Measurements from ENCODE around the gene CTSL. TPM values are rescaled to one million over a fixed set of nuclear protein-coding genes. Genes with fewer than 3 reads are reported as not detected.

Gene CTSL
- total and polyA plus RNA-seq, 2 of the 13 experiments (the other 11 are each of a cell fraction or from before 2014, with no cell fraction given), result 78.1 to 113 TPM

GRCh38 chr9:87714819-87715218 lies 11.1 kb upstream of the CTSL start (continued):
- no peak for TF ChIP-seq POGK (CRISPR knock-in tag; conservative IDR thresholded peaks at IDR 0.05)

- H3K27ac ChIP-seq (ENCODE audit: extremely low read length, insufficient read depth, low read length), result no peak overlapping the region
- no peak overlapping the region for H2AFZ ChIP-seq (ENCODE audit: low read length)
- TF ChIP-seq ZMYM3 (CRISPR knock-in tag; IDR thresholded peaks at IDR 0.05) (no peak), SOX6 (IDR thresholded peaks at IDR 0.05) (no peak), SOX6 (CRISPR knock-in tag; IDR thresholded peaks at IDR 0.05) (no peak), GMEB2 (CRISPR knock-in tag; IDR thresholded peaks at IDR 0.05; ENCODE audit: low read depth) (no peak), JDP2 (CRISPR knock-in tag; IDR thresholded peaks at IDR 0.05; ENCODE audit: borderline replicate concordance) (no peak), ZNF576 (CRISPR knock-in tag; IDR thresholded peaks at IDR 0.05) (no peak), BCLAF1 (IDR thresholded peaks at IDR 0.05) (no peak), ZNF296 (CRISPR knock-in tag; conservative IDR thresholded peaks at IDR 0.05) (no peak), ZSCAN5A (CRISPR knock-in tag; IDR thresholded peaks at IDR 0.05; ENCODE audit: borderline replicate concordance) (no peak), SP140L (CRISPR knock-in tag; IDR thresholded peaks at IDR 0.05; ENCODE audit: borderline replicate concordance) (no peak), HMGA1 (CRISPR knock-in tag; conservative IDR thresholded peaks at IDR 0.05) (no peak)
- no peaks in the 10 kb centered on the region for H3K9me3 ChIP-seq (ENCODE audit: low read length)
- ATAC-seq, result no peak
- no TSS peak for BruUV-seq (replicated peaks)
- intact Hi-C loops (cut with micrococcal nuclease; ENCODE audit: unreplicated experiment), result no loop called here
- H3K27me3 ChIP-seq (ENCODE audit: control insufficient read depth in 1 of 2, insufficient read depth in 2 of 2, low read length in 2 of 2), result peaks cover 1 to 17% of the 10 kb centered on the region in 2 experiments; a peak in 2 of 5 replicates
- no peak overlapping the region for H3K4me2 ChIP-seq (ENCODE audit: low read depth, low read length)
- ChIA-PET CTCF (ENCODE audit: low intra/inter-chr PET ratio, low total read pairs) (no interaction called here), POLR2A (interaction anchor here (2.1 kb wide), 1 partner anchor 10 kb away, joined by 7 read pairs; the partner anchor contains the start of gene CTSL)
- H3K36me3 ChIP-seq (replicated peaks in 1 of 2; ENCODE audit: control insufficient read depth in 1 of 2, insufficient read depth in 2 of 2, low read length in 2 of 2), result no peaks in the 10 kb centered on the region
- H3K4me1 ChIP-seq (ENCODE audit: insufficient read depth, low read length), result peaks cover 49% of the 10 kb centered on the region
- H4K20me1 ChIP-seq (ENCODE audit: insufficient read depth, low read length), result no peaks in the 10 kb centered on the region
- in situ Hi-C loops (cut with HindIII; ENCODE audit: extremely low pct_ligation_motif_present, low pct_unique_long_range_greater_than_20kb), result no loop called here
- H3K4me3 ChIP-seq (replicated peaks in 1 of 3; ENCODE audit: insufficient read depth in 1 of 3, low read depth in 2 of 3, low read length in 3 of 3), result no peak overlapping the region
- DNase-seq (ENCODE audit: low spot score), result no peak
- no peaks in the 10 kb centered on the region for H3K79me2 ChIP-seq (ENCODE audit: insufficient read depth, low read length)
- no peak overlapping the region for H3K9ac ChIP-seq (ENCODE audit: insufficient read depth, low read depth, low read length)
- 0% methylated on average over 2 of the region's 2 CpGs for WGBS (ENCODE audit: low lambda C conversion rate)
- FAIRE-seq, result no peak
Measured at GRCh38 chr9:87716141-87716540, 9.8 kb upstream of the CTSL start.
